ENCODE data around the gene CKB. TPM values are rescaled to one million over a fixed set of nuclear protein-coding genes. Genes with fewer than 3 reads are reported as not detected.

CKB gene
- total RNA-seq, 1 donor from 2014 or later = 3.2 TPM

GRCh38 chr14:103510724-103511693 lies 11.6 kb downstream of the CKB start:
- DNase-seq = no peak

- no peak for DNase-seq
Measured at GRCh38 chr14:103509864-103510723, 12.5 kb downstream of the CKB start.

- DNase-seq = no peak
Measured at GRCh38 chr14:103508521-103509329, 13.9 kb downstream of the CKB start.

- no peak for DNase-seq
Measured at GRCh38 chr14:103507751-103508150, 14.9 kb downstream of the CKB start.

- DNase-seq = no peak
Measured at GRCh38 chr14:103504991-103505565, 17.6 kb downstream of the CKB start.

- DNase-seq = no peak
Measured at GRCh38 chr14:103503296-103503695, 19.3 kb downstream of the CKB start.

GRCh38 chr14:103502877-103503276 lies 19.8 kb downstream of the CKB start:
- no peak for DNase-seq

- DNase-seq = no peak
Measured at GRCh38 chr14:103501921-103502669, 20.5 kb downstream of the CKB start.

GRCh38 chr14:103501041-103501870 lies 21.4 kb downstream of the CKB start:
- DNase-seq = no peak

GRCh38 chr14:103500148-103500990 lies 22.3 kb downstream of the CKB start:
- peak; percentile 92 for DNase-seq

- no peak for DNase-seq
Measured at GRCh38 chr14:103499709-103500108, 22.9 kb downstream of the CKB start.

GRCh38 chr14:103496776-103497175 lies 25.9 kb downstream of the CKB start:
- DNase-seq = no peak

- no peak for DNase-seq
Measured at GRCh38 chr14:103495854-103496253, 26.8 kb downstream of the CKB start.

- DNase-seq = no peak
Measured at GRCh38 chr14:103492156-103492925, 30.3 kb downstream of the CKB start.

GRCh38 chr14:103491691-103492090 lies 30.9 kb downstream of the CKB start:
- no peak for DNase-seq

- DNase-seq = no peak
Measured at GRCh38 chr14:103489621-103490020, 33.0 kb downstream of the CKB start.

GRCh38 chr14:103488960-103489359 lies 33.7 kb downstream of the CKB start:
- no peak for DNase-seq

- no peak for DNase-seq
Measured at GRCh38 chr14:103488071-103488470, 34.6 kb downstream of the CKB start.

- DNase-seq = no peak
Measured at GRCh38 chr14:103485504-103485903, 37.1 kb downstream of the CKB start.
